ENCODE data around the gene SENP5. TPM values are rescaled to one million over a fixed set of nuclear protein-coding genes. Genes with fewer than 3 reads are reported as not detected.

SENP5 gene
- total and polyA plus RNA-seq, 2 experiments from 2014 or later, result 16.8 to 37.9 TPM

GRCh38 chr3:196969660-196970546 lies 102.2 kb downstream of the SENP5 start:
- Histone ChIP-seq H3K9me2 (replicated peaks; ENCODE audit: insufficient read depth) (no peaks in the 10 kb centered on the region), H3K4me1 (ENCODE audit: insufficient read depth) (peaks cover 9% of the 10 kb centered on the region), H3K27ac (peak overlapping the region; percentile 89), H3K27me3 (peaks cover 4% of the 10 kb centered on the region), H4K20me1 (ENCODE audit: insufficient read depth, poor library complexity, severe bottlenecking) (no peaks in the 10 kb centered on the region), H3K4me2 (peak overlapping the region; percentile 100), H2AFZ (peak overlapping the region; percentile 93), H3K4me3 (peak overlapping the region; percentile 83), H3K36me3 (replicated peaks; ENCODE audit: insufficient read depth, low read depth) (no peaks in the 10 kb centered on the region), H3K9me3 (ENCODE audit: low read depth) (no peaks in the 10 kb centered on the region), H3K79me2 (peaks cover 25% of the 10 kb centered on the region)
- 21% methylated on average over 45 of the region's 100 CpGs for WGBS (ENCODE audit: low lambda C conversion rate, missing lambda C conversion rate)
- TF ChIP-seq CTCF (IDR thresholded peaks at IDR 0.05; ENCODE audit: poor library complexity) (peak; percentile 56), EZH2phosphoT487 (IDR thresholded peaks at IDR 0.05; ENCODE audit: low read depth, severe bottlenecking, unreplicated experiment) (no peak), EZH2 (IDR thresholded peaks at IDR 0.05; ENCODE audit: borderline replicate concordance) (no peak)
- DNase-seq (ENCODE audit: low spot score), result peak; percentile 86

GRCh38 chr3:196970547-196971093 lies 102.9 kb downstream of the SENP5 start:
- Histone ChIP-seq H3K36me3 (replicated peaks; ENCODE audit: insufficient read depth, low read depth) (no peaks in the 10 kb centered on the region), H3K27ac (no peak overlapping the region), H3K9me3 (ENCODE audit: low read depth) (no peaks in the 10 kb centered on the region), H3K79me2 (peaks cover 25% of the 10 kb centered on the region), H3K9me2 (replicated peaks; ENCODE audit: insufficient read depth) (no peaks in the 10 kb centered on the region), H3K4me2 (peak overlapping the region; percentile 100), H3K27me3 (peaks cover 4% of the 10 kb centered on the region), H4K20me1 (ENCODE audit: insufficient read depth, poor library complexity, severe bottlenecking) (no peaks in the 10 kb centered on the region), H3K4me3 (no peak overlapping the region), H2AFZ (no peak overlapping the region), H3K4me1 (ENCODE audit: insufficient read depth) (peaks cover 9% of the 10 kb centered on the region)
- WGBS (ENCODE audit: low lambda C conversion rate, missing lambda C conversion rate), result 87% methylated on average over 15 of the region's 15 CpGs
- TF ChIP-seq EZH2phosphoT487 (IDR thresholded peaks at IDR 0.05; ENCODE audit: low read depth, severe bottlenecking, unreplicated experiment) (no peak), CTCF (IDR thresholded peaks at IDR 0.05; ENCODE audit: poor library complexity) (no peak), EZH2 (IDR thresholded peaks at IDR 0.05; ENCODE audit: borderline replicate concordance) (no peak)
- DNase-seq (ENCODE audit: low spot score), result no peak

- no peaks in the 10 kb centered on the region for H3K36me3 ChIP-seq (replicated peaks; ENCODE audit: insufficient read depth, low read depth)
- H3K9me2 ChIP-seq (replicated peaks; ENCODE audit: insufficient read depth), result no peaks in the 10 kb centered on the region
- H3K79me2 ChIP-seq, result peaks cover 20% of the 10 kb centered on the region
- H2AFZ ChIP-seq, result no peak overlapping the region
- no peak overlapping the region for H3K4me3 ChIP-seq
- no peaks in the 10 kb centered on the region for H3K9me3 ChIP-seq (ENCODE audit: low read depth)
- WGBS (ENCODE audit: low lambda C conversion rate, missing lambda C conversion rate), result 69% methylated on average over 7 of the region's 7 CpGs
- TF ChIP-seq EZH2 (IDR thresholded peaks at IDR 0.05; ENCODE audit: borderline replicate concordance), result no peak
- TF ChIP-seq EZH2phosphoT487 (IDR thresholded peaks at IDR 0.05; ENCODE audit: low read depth, severe bottlenecking, unreplicated experiment), result no peak
- TF ChIP-seq CTCF (IDR thresholded peaks at IDR 0.05; ENCODE audit: poor library complexity), result no peak
- no peaks in the 10 kb centered on the region for H4K20me1 ChIP-seq (ENCODE audit: insufficient read depth, poor library complexity, severe bottlenecking)
- DNase-seq (ENCODE audit: low spot score), result no peak
- peaks cover 9% of the 10 kb centered on the region for H3K4me1 ChIP-seq (ENCODE audit: insufficient read depth)
- no peak overlapping the region for H3K4me2 ChIP-seq
- no peak overlapping the region for H3K27ac ChIP-seq
- peaks cover 4% of the 10 kb centered on the region for H3K27me3 ChIP-seq
Measured at GRCh38 chr3:196971094-196971698, 103.5 kb downstream of the SENP5 start.
